HG03045 (cell line): Measurements from ENCODE around the gene BPIFB6.

Experiments
- ATAC-seq: cut with Tn5 transposase; IDR thresholded peaks from one replicate; pipeline ENCODE4 v1.9.1; 2021; ENCODE audit warnings: mild to moderate bottlenecking, moderate library complexity; ENCODE audit not compliant: unreplicated experiment

The BPIFB6 gene

GRCh38 chr20:33015114-33015484 is 16.3 kb upstream of the BPIFB6 start:
- ATAC-seq, result no peak

- ATAC-seq, result no peak
Measured at GRCh38 chr20:33015700-33016580, 15.5 kb upstream of the BPIFB6 start.

- no peak for ATAC-seq
Measured at GRCh38 chr20:33016581-33017109, 14.8 kb upstream of the BPIFB6 start.

GRCh38 chr20:33017542-33017941 is 13.9 kb upstream of the BPIFB6 start:
- ATAC-seq, result no peak

GRCh38 chr20:33018169-33018931 is 13.1 kb upstream of the BPIFB6 start:
- ATAC-seq, result no peak

GRCh38 chr20:33019465-33020277 is 11.8 kb upstream of the BPIFB6 start:
- no peak for ATAC-seq

- ATAC-seq, result no peak
Measured at GRCh38 chr20:33020278-33021161, 10.9 kb upstream of the BPIFB6 start.

- ATAC-seq, result no peak
Measured at GRCh38 chr20:33021879-33022278, 9.6 kb upstream of the BPIFB6 start.

GRCh38 chr20:33022289-33022688 is 9.2 kb upstream of the BPIFB6 start:
- no peak for ATAC-seq

- no peak for ATAC-seq
Measured at GRCh38 chr20:33022694-33023438, 8.6 kb upstream of the BPIFB6 start.

- no peak for ATAC-seq
Measured at GRCh38 chr20:33023439-33024242, 7.8 kb upstream of the BPIFB6 start.

- no peak for ATAC-seq
Measured at GRCh38 chr20:33024243-33024560, 7.2 kb upstream of the BPIFB6 start.

GRCh38 chr20:33024609-33025317 is 6.7 kb upstream of the BPIFB6 start:
- ATAC-seq, result no peak

- ATAC-seq, result no peak
Measured at GRCh38 chr20:33025318-33025876, 6.1 kb upstream of the BPIFB6 start.

GRCh38 chr20:33026072-33026778 is 5.2 kb upstream of the BPIFB6 start:
- no peak for ATAC-seq

GRCh38 chr20:33026779-33027759 is 4.4 kb upstream of the BPIFB6 start:
- no peak for ATAC-seq
